GM19372 (cell line): ENCODE data around the gene HTR1D.

ENCODE experiments used
- ATAC-seq: cut with Tn5 transposase; IDR thresholded peaks from one replicate; pipeline ENCODE4 v1.9.1; 2021; ENCODE audit warnings: mild to moderate bottlenecking, low read depth, moderate library complexity; ENCODE audit not compliant: unreplicated experiment

Gene HTR1D

DNA sequence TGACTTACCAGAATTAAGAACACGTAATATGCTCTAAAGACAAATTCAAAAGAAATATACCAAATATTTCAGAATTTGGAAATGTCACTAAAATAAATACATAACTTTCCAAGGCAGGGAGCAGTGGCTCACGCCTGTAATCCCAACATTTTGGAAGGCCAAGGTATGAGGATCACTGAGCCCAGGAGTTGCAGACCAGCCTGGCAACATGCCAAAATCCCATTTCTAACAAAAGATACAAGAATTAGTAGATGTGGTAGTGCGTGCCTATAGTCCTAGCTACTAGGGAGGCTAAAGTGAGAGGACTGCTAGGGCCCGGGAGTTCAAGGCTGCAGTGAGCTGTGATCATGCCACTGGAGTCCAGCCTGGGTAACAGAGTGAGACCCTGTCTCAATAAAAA, 60.4 kb downstream of the HTR1D start:
- ATAC-seq: no peak

DNA sequence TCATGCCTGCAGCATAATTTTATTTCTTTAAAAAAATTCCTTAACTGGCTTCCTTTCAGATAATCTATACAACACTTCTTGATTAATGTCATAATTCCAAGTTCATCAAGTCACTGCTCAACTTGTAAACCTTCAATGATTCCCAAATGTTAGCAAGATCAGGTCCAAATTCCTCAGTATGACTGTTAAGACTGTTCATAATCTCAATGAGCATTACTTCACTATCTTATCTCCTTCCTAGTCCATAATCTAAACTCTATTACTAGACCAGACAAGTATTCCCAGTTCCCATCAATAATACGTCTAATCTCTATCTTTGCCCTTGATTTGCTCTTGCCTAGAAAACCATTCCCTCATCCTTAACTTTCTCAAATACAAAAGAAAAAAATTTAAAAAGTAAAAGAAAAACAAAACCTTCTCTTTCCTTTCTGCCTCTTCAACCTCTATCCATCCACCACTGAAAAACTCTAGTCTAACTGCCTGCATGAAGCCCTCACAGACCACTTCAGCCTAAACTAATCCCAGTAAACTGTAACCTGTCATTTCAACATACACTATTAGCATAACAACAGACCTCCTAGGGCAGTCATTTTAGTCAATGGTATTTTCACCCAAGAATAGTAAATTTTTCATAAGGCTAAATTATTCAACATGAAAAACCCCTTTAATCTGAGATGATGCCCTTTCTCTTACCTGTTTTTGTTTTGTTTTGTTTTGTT, 64.2 kb downstream of the HTR1D start:
- ATAC-seq: no peak

DNA sequence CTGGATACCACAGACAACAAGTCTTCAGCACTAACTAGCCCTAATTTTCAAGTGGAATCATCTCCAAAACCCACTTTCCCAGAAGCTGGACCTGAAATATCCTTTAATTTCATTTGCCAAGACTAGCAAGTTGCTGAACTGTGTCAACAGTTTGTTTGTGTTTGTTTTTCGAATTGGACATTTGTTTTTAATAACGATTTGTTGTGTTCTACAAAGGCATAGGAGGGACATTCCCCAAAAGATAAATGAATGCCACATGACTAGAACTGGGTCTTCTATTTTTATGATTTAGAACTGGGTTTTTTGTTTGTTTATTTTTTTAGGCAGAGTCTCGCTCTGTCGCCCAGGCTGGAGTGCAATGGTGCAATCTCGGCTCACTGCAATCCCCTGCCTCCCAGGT, 66.6 kb downstream of the HTR1D start:
- ATAC-seq: no peak

DNA sequence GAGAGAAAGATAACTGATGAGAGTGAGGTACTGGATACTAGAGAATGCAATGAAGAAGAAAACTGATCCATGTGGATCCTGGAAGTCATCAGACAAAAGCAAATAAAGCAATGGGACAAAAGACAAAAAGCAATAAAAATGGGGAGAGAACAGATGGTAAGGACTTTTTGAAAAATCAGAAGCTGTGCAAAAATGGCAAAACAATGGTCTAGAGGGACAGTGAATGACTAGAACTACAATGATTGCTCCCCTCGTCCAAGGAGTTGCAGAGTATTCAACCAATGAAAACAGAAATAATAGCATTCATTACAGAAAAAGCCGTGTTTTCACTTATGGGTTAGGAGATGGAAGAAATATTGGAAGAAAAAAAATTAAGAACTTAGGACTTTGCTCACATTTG, 67.2 kb downstream of the HTR1D start:
- ATAC-seq: no peak

DNA sequence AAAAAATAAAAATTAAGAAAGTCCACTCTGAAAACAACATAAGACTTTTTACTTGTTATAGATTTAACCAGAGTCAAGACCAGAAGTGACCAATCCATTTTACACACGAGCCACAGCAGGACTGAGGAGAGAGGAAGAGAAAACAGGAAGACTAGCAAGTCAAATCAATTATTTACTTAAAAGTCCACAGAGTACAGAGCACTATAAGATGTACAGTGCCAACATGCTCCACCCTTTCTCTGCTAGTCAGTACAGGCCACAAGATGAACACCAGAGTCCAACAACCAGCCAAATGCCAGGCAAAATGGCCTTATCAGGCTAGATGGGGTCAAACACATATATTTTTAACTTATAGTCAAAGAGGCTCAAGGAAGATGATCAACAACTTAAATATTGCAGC, 68.2 kb downstream of the HTR1D start:
- ATAC-seq: no peak

DNA sequence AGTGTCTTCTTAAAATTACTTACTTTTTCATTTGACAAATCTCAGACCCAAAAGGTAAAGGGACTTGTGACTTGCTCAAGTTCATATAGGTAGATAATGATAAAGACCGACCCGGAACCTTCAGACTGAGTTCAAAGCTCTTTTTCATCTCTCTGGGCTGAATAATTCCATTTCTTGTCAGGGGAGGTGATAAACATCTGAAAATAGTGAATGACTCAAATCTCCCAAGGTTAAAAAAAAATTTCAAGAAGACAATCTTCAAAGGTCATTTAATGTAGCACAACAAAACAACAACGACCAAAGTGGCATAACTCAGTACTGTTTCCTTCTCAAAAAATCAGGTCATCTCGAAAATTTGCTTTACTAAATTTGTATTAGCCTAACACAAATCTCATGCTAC, 69.2 kb downstream of the HTR1D start:
- no peak for ATAC-seq
